Loucy (cell line): ENCODE data around the gene SERF2.

Experiments
- H2AFZ ChIP-seq: fragments of 200-600 bp; sonication (generic); 2 replicates; pipeline ENCODE4 v1.6.0; 2016; ENCODE audit warnings: antibody characterized with exemption, mild to moderate bottlenecking, low read length, moderate library complexity
- H3F3A ChIP-seq: fragments of 200-600 bp; 2 replicates; pipeline ENCODE4 v1.6.0; 2016; ENCODE audit warnings: antibody characterized with exemption, low read depth, mild to moderate bottlenecking
- H3K27me3 ChIP-seq: fragments of 200-600 bp; sonication (generic); 2 replicates; pipeline ENCODE4 v1.6.1; 2014; ENCODE audit warnings: low read length, mild to moderate bottlenecking; ENCODE audit not compliant: insufficient read depth, poor library complexity, severe bottlenecking
- H3K36me3 ChIP-seq: fragments of 200-600 bp; sonication (generic); 2 replicates; pipeline ENCODE4 v1.6.1; 2016; ENCODE audit warnings: low read length; ENCODE audit not compliant: insufficient read depth
- H3K4me1 ChIP-seq: fragments of 200-600 bp; sonication (generic); 2 replicates; pipeline ENCODE4 v1.5.1; 2014; ENCODE audit warnings: low read length, mild to moderate bottlenecking; ENCODE audit not compliant: insufficient read depth, poor library complexity, severe bottlenecking
- H3K4me2 ChIP-seq: fragments of 200-600 bp; sonication (generic); 2 replicates; pipeline ENCODE4 v1.6.0; 2014; ENCODE audit warnings: antibody characterized with exemption, low read length, low read depth, mild to moderate bottlenecking; ENCODE audit not compliant: poor library complexity, severe bottlenecking
- H3K4me3 ChIP-seq: fragments of 200-600 bp; sonication (generic); 2 replicates; pipeline ENCODE4 v1.5.1; 2014; ENCODE audit warnings: low read length, mild to moderate bottlenecking, mixed read lengths; ENCODE audit not compliant: poor library complexity, severe bottlenecking
- H3K79me2 ChIP-seq: fragments of 200-600 bp; sonication (generic); 2 replicates; pipeline ENCODE4 v1.6.1; 2014; ENCODE audit warnings: low read length; ENCODE audit not compliant: insufficient read depth
- H3K9ac ChIP-seq: fragments of 200-600 bp; sonication (generic); 2 replicates; pipeline ENCODE4 v1.6.0; 2014; ENCODE audit warnings: mild to moderate bottlenecking, low read depth, low read length, moderate library complexity; ENCODE audit not compliant: poor library complexity, severe bottlenecking
- H3K9me2 ChIP-seq: fragments of 200-600 bp; sonication (generic); replicated peaks from 2 replicates; pipeline ENCODE4 v1.6.1; 2016; ENCODE audit warnings: low read depth, low read length, mixed read lengths
- H3K9me3 ChIP-seq: fragments of 200-600 bp; sonication (generic); 2 replicates; pipeline ENCODE4 v1.6.1; 2014; ENCODE audit warnings: mild to moderate bottlenecking, antibody characterized with exemption, low read length, low read depth; ENCODE audit not compliant: insufficient read depth
- H4K20me1 ChIP-seq: fragments of 200-600 bp; sonication (generic); 2 replicates; pipeline ENCODE4 v1.6.0; 2014; ENCODE audit warnings: antibody characterized with exemption, low read length, mild to moderate bottlenecking; ENCODE audit not compliant: insufficient read depth, poor library complexity, severe bottlenecking
- CTCF ChIP-seq: fragments of 200-600 bp; sonication (generic); conservative IDR thresholded peaks from 2 replicates; pipeline ENCODE4 v1.5.1; 2014; ENCODE audit warnings: mild to moderate bottlenecking, antibody characterized with exemption, low read length
- EZH2phosphoT487 ChIP-seq: fragments of 200-600 bp; IDR thresholded peaks from 2 replicates; pipeline ENCODE4 v1.6.1; 2018; ENCODE audit warnings: antibody characterized with exemption, mild to moderate bottlenecking, moderate library complexity, borderline replicate concordance

Gene SERF2

GRCh38 chr15:43763819-43764446 is 28.2 kb upstream of the SERF2 start:
- Histone ChIP-seq H3K36me3 (peaks cover 92% of the 10 kb centered on the region), H3K9me3 (no peaks in the 10 kb centered on the region), H3K9ac (no peak overlapping the region), H4K20me1 (peaks cover 14% of the 10 kb centered on the region), H3K4me2 (no peak overlapping the region), H3K27me3 (no peaks in the 10 kb centered on the region), H2AFZ (no peak overlapping the region), H3F3A (no peaks in the 10 kb centered on the region), H3K79me2 (no peaks in the 10 kb centered on the region), H3K9me2 (no peaks in the 10 kb centered on the region), H3K4me1 (no peaks in the 10 kb centered on the region), H3K4me3 (no peak overlapping the region)
- TF ChIP-seq CTCF (no peak), EZH2phosphoT487 (no peak)

GRCh38 chr15:43769584-43770228 is 22.4 kb upstream of the SERF2 start:
- Histone ChIP-seq H2AFZ (no peak overlapping the region), H4K20me1 (no peaks in the 10 kb centered on the region), H3K9me3 (no peaks in the 10 kb centered on the region), H3K79me2 (no peaks in the 10 kb centered on the region), H3K4me2 (no peak overlapping the region), H3K9ac (no peak overlapping the region), H3K27me3 (no peaks in the 10 kb centered on the region), H3K36me3 (peaks cover 89% of the 10 kb centered on the region), H3K4me1 (no peaks in the 10 kb centered on the region), H3K9me2 (no peaks in the 10 kb centered on the region), H3K4me3 (no peak overlapping the region), H3F3A (0 out of 2 replicates have a peak, but pooled peaks cover 10% of the 10 kb centered on the region)
- TF ChIP-seq CTCF = peak; percentile 89
- TF ChIP-seq EZH2phosphoT487 = no peak

- H3K9me2 ChIP-seq = no peaks in the 10 kb centered on the region
- H3K36me3 ChIP-seq = peaks cover 67% of the 10 kb centered on the region
- H3K4me3 ChIP-seq = no peak overlapping the region
- H3K9me3 ChIP-seq = no peaks in the 10 kb centered on the region
- no peaks in the 10 kb centered on the region for H3K79me2 ChIP-seq
- H3F3A ChIP-seq = 0 out of 2 replicates have a peak, but pooled peaks cover 10% of the 10 kb centered on the region
- H4K20me1 ChIP-seq = peaks cover 9% of the 10 kb centered on the region
- no peak overlapping the region for H2AFZ ChIP-seq
- H3K27me3 ChIP-seq = no peaks in the 10 kb centered on the region
- no peak for TF ChIP-seq EZH2phosphoT487
- TF ChIP-seq CTCF = no peak
- H3K9ac ChIP-seq = no peak overlapping the region
- peaks cover 10% of the 10 kb centered on the region for H3K4me1 ChIP-seq
- H3K4me2 ChIP-seq = no peak overlapping the region
Measured at GRCh38 chr15:43771816-43772215, 20.3 kb upstream of the SERF2 start.
